NCI-H526 (cell line): ENCODE measurements around the gene MED31.
"Not testable (repeated sequence)": the region's sequence is repeated elsewhere in the genome, so short reads cannot be mapped to it uniquely, and the experiment has no call there.

Source experiments
- DNase-seq, 2 experiments: peaks; one replicate each; lab custom pipeline; 2025; lab: John Stamatoyannopoulos, UW

Gene MED31

DNA sequence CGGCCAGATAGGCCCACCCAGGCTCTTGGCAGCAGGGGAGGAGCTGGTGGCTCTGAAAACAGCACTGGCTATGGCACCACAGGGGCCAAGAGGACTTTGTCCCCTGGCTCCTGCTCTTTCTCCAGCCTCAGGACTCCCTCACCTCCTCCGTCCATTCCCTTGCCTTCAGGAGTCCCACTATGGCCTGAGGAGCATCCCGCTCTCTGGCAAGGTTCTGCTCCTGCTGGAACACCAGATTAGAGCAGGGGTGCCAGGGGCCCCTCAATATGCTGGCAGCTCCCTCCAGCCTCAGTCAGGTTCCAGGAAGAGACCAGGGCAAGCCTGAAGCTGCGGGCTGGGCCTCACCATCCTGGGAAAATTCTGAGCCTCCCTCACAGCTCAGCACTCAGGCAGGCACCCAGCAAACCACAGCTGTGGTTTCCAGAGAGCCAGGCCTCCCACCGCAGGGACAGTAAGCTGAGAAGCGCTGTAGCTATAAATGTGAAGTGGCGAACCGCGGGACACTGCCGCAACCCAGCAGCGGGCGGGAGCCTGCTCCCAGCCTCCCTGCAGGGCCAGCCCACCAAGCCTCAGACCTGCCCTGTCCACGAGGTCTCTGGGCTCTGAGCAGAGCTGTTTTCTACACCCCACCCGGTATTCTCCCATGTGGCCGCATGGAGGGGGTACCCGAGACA, 25.9 kb upstream of the MED31 start:
- DNase-seq = peak in 1 of 2 experiments; percentile 6

DNA sequence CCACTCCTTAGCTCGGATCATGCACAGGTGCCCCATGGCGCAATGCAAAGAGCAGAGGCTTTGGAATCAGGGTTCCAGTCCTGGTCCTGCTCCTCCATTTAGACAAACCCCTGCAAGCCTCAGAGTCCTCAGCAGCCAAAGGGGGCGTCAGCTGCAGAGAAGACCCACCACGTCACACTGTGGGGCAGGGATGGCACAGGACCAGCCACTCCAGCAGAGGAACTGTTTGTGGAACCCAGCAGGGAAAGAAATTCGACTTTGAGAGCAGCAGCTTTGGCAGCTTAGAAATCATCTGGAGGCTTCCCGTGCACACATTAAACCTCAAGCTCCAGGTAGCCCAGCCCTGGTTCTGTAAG, 25.4 kb upstream of the MED31 start:
- DNase-seq = no peak

DNA sequence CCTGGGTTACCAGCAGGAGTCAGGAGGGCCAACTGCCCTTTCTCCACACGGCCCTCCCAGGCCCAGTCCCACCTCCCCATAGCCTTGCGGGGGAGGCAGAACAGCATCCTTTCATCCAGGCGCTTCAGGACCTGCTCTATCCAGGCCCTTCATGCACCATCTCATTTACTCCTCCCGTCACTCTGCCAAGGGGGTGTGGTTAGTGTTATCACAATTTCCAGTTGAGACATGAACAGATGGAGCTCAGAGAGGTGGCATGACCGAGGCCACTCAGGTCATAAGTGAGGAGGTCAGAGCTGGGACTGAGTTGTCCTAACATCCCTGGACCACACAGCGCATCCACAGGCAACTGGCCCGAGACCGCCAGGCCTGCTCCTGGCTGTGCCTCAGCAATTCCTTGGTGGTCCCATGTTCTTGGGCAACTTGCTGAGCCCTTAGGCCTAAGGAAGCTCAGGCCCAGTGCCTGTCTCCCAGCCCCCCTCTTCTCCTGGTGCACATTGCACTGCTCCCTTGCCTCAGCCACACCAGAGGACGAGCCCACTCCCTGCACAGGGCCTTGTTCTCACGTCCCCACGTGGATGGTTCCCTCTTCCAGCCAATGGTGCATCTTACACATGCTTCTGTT, 23.9 kb upstream of the MED31 start:
- DNase-seq = no peak

DNA sequence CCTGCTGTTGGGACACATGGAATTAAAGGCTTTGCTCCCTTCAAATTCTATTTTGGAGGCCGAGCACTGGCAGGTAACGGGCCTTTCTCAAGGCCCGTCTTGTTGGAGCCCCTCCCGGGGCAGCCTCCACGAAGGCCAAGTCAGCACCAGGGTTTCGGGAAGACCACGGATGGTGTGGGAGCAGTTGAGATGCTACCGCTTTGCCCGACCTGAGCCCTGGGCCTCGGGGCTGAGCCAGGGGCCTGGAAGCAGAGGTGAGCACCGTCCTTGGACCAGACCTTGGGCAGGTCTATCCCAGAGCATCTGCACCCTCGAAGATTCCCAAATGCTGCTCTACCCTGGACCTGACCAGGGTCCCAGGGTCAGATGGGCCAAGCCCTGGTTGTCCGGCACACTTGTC, 23.2 kb upstream of the MED31 start:
- DNase-seq = no peak

DNA sequence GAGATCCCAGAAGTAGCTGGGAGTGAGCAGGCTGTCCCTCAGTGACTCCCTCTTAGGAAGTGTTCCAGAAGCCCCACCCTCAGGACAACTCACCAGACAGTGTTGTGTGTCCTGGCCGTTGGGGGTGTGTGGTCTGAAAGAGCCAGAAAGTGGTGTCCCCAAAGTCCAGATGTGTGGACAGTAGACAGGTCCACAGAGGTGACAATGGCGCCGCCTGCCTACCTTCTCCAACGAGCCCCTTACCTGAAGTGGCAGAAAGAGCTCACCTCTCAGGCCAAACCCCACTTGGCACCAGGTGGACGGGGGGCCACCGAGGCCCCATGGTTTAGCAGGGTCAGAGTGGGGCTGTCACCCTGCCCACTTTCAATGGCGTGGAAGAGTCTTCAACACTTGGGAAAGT, 20.0 kb upstream of the MED31 start:
- no peak for DNase-seq

DNA sequence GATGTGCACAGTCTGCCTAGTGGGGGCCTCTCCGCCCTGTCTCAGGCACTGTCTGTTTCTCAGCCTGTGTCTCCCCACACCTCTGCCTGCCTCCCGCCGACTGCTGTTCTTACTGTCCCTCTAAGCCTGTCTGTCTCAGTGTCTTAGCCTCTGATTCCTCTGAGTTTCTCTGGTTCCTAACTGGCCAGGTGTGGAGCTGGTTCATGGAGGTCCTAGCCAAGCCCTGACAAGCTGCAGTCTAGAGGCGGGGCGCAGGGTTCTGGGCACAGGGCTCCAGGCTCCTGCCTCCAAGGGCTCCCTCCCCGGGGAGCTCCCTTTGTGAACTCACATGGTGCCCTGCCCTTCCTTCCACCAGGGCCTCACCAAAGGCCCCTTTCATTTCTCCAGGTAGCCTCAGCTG, 19.6 kb upstream of the MED31 start:
- no peak for DNase-seq

- DNase-seq = no peak
Measured at GRCh38 chr17:6670571-6670970, 19.2 kb upstream of the MED31 start.

DNA sequence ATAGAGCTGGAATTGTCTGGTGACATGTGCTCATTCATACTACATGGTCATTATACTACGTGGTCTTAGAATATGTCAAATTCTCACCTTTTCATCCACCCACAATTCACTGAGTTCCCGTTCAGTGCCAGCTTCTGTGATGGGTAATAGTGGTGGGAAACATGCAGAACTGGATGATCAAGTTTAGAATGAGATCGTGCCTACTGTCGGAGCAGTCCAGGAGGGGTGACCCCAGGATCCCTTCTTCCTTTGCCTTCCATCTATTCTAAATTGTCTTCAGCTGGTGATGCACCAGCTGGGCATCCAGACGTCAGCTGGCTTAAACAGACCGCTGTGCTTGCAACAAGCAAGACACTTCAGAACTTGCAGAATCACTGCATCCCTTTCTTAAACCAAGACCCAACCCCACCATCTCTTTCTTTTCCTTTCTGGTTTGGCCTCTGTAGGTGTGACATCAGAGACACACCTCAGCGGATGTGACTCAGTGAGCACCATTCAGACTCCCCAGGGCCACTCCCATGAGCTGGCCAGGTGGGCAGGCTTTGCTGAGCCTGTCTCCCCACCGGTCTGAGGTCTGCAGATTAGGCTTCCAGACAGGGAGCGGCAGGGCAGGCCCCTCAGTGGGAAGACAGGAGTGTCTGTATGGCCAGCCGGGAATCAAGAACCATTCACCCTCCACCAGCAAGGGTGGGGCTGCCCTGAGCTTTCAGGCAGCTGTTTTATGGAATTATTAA, 18.2 kb upstream of the MED31 start:
- no peak for DNase-seq

GRCh38 chr17:6668727-6669425, 17.5 kb upstream of the MED31 start:
- DNase-seq = no peak

GRCh38 chr17:6668219-6668618, 16.8 kb upstream of the MED31 start:
- no peak for DNase-seq

DNA sequence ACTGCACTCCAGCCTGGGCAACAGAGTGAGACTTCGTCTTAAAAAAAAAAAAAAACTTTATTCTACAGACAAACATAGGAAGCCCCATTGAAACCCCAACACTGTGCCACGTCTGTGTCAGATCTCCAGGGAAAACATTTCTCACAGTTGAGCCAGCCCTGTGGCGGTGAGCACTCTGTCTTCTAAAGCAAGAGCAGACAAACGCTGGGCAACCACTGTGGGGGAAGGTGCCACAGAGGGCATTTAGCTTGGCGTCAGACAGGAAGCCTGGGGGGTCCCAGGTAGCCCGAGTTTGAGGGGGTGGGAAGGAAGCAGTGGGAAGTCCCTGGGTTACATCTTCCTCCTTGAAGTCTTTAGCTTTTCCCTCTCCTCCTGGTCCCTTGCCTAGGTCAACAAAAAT, 16.1 kb upstream of the MED31 start:
- no peak for DNase-seq

DNA sequence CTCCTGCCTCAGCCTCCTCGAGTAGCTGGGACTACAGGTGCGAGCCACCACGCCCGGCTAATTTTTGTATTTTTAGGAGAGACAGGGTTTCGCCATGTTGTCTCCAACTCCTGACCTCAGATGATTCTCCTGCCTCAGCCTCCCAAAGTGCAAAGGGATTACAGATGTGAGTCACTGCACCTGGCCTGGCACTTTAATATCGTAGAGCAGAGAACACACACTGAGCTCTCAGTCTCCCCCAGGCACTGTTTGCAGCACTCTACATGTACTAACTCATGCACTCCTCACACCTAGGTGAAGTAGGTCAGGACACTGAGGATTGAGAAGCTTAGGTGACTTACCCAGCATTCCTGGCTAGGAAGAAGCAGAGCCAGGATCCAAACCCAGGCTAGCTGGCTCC, 15.2 kb upstream of the MED31 start:
- DNase-seq = no peak

DNA sequence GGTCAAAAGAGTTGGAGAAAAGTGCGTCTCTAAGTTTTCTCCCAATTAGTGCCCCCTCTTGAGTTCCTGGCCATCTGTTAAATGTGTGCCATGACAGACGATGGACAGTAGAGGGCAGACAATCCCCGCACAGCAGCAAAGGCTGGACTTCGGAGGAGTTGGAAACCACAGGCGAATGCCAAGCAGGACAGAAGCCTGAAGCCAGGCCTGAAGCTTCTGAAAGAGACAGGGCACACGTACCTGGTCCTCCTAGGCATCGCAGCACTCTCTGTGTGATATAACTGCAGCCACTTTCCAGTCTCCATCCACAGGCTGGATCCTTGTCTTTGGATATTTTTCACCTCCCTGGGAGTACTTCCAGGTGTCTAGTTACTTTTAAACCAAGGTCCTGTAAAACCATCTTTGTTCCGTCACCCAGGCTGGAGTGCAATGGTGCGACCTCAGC, 14.7 kb upstream of the MED31 start:
- peak; percentile 9 to 71 for DNase-seq

DNA sequence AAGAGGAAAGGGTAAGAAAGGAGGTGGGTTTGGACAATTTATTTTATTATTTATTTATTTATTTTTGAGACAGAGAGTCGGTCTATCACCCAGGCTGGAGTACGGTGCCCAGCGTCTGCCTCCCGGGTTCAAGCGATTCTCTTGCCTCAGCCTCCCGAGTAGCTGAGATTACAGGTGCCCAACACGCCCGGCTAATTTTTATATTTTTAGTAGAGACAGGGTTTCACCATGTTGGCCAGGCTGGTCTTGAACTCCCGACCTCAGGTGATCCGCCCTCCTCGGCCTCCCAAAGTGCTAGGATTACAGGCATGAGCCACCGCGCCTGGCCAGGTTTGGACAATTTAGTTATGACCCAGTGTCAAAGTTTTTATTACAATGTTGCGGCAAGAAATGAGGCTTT, 11.8 kb upstream of the MED31 start:
- not testable (repeated sequence) for DNase-seq

GRCh38 chr17:6661464-6661848, 10.1 kb upstream of the MED31 start:
- DNase-seq = no peak

GRCh38 chr17:6660805-6661463, 9.5 kb upstream of the MED31 start:
- no peak for DNase-seq

DNA sequence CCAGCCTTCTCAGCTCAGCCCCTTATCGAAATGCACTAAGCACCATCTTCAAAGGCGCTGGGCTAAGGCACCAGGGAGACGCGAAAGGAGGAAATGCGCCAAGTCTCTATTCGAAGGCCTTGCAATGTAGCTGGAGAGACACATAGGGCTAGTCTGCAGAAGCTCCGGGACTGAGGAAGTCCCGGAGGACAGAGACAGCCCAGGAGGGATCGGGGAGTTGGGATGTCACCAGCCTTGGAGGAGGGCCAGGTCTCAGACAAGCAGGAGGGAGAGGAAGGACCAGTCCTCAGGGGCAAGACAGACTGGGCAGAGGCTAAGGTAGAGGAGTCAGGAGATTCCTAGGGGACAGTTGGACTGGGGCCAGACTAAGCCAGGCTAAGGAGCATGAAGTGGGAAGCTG, 8.7 kb upstream of the MED31 start:
- DNase-seq = no peak

- DNase-seq = not testable (repeated sequence)
Measured at GRCh38 chr17:6658411-6658810, 7.0 kb upstream of the MED31 start.

GRCh38 chr17:6657633-6658287, 6.4 kb upstream of the MED31 start:
- no peak for DNase-seq

DNA sequence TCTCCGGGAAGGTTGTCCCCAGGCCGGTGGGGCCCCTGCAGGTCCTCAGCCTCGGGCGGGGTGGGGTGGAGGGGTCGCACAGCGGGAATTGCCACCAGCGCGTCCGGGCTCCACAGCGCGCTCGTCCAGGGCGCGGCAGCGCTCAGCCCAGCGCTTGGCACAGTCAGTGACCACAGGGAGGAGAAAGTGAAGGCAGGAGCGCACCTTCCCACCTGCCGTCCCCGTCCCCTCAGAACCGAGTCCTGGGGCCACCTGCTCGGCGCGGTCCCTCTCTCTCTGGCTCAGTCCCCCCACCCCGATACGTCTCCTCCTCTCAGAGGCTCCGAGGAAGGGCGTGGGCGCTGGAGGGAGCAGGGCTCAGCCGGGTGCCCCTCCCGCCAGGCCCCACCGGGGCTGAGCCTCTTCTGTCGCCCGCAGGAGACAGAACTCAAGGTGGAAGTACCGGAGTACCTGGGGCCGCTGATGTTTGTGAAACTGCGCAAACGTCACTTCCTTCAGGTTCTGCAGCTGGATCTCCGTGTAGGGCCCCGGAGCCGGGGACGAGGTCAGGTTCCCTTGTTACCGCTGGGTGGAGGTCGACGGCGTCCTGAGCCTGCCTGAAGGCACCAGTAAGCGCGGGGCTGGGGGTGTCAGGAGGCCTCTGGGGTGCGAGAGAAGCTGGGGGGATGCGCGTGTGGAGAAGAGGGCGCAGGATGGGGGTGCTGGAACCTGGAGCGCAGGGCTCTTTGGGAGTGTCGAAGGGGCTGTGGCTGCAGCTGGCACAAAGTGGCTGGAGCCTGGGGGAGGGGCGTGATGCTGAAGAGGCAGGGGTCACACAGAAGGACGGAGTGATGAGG, 5.6 kb upstream of the MED31 start:
- DNase-seq = peak; percentile 3 to 48
